HepG2 (cell line): ENCODE measurements around the gene CDH2. TPM values are rescaled to one million over a fixed set of nuclear protein-coding genes. Genes with fewer than 3 reads are reported as not detected.

Experiments
- ELF4 ChIP-seq: sonication (generic); formaldehyde crosslinking; IDR thresholded peaks from 2 replicates; pipeline ENCODE4 v1.5.0; 2020; ENCODE audit warnings: missing genetic modification reagents, mild to moderate bottlenecking, moderate library complexity, borderline replicate concordance
- GABPB1 ChIP-seq: IDR thresholded peaks from 2 replicates; pipeline ENCODE4 v1.6.1; 2016; ENCODE audit warnings: mild to moderate bottlenecking, missing genetic modification reagents, moderate library complexity, missing compliant biosample characterization
- HES4 ChIP-seq: sonication (generic); formaldehyde crosslinking; IDR thresholded peaks from 2 replicates; pipeline ENCODE4 v1.9.0; 2021; ENCODE audit warnings: mild to moderate bottlenecking, missing genetic modification reagents, borderline replicate concordance
- HMGA1 ChIP-seq: sonication (generic); formaldehyde crosslinking; conservative IDR thresholded peaks from 2 replicates; pipeline ENCODE4 v1.4.0; 2020; ENCODE audit warnings: missing genetic modification reagents
- MEF2D ChIP-seq: sonication (generic); formaldehyde crosslinking; IDR thresholded peaks from 2 replicates; pipeline ENCODE4 v1.5.1; 2020; ENCODE audit warnings: mild to moderate bottlenecking, missing genetic modification reagents
- NR1H2 ChIP-seq: sonication (generic); formaldehyde crosslinking; IDR thresholded peaks from 2 replicates; pipeline ENCODE4 v1.8.1; 2022; ENCODE audit warnings: low read depth, missing genetic modification reagents, borderline replicate concordance
- SOX5 ChIP-seq: IDR thresholded peaks from 2 replicates; pipeline ENCODE4 v1.6.1; 2016; ENCODE audit warnings: borderline replicate concordance
- ZBTB43 ChIP-seq: sonication (generic); formaldehyde crosslinking; conservative IDR thresholded peaks from 2 replicates; pipeline ENCODE4 v1.4.0; 2020; ENCODE audit warnings: missing genetic modification reagents
- ZMAT3 ChIP-seq: sonication (generic); formaldehyde crosslinking; conservative IDR thresholded peaks from 2 replicates; pipeline ENCODE4 v1.7.0; 2021; ENCODE audit warnings: missing genetic modification reagents
- ZNF136 ChIP-seq: sonication (generic); formaldehyde crosslinking; IDR thresholded peaks from 2 replicates; pipeline ENCODE4 v1.8.1; 2022; ENCODE audit warnings: low read depth, mild to moderate bottlenecking, moderate library complexity, missing genetic modification reagents
- ZNF414 ChIP-seq: sonication (generic); formaldehyde crosslinking; IDR thresholded peaks from 2 replicates; pipeline ENCODE4 v1.5.0; 2020; ENCODE audit warnings: missing genetic modification reagents
- ZNF580 ChIP-seq: IDR thresholded peaks from 2 replicates; pipeline ENCODE4 v1.6.1; 2016; ENCODE audit warnings: low read depth, borderline replicate concordance
- polyA plus RNA-seq, 8 experiments: library from polyadenylated mRNA; depleted of rRNA in 3 of 8; stranded (reverse) in 7 of 8; unstranded in 1 of 8; fragments of >200 nt; fragmentation: Illumina TruSeq in 4 of 8; extraction: Trizol in 4 of 8; gene quantifications; 2 replicates each; pipeline versions ENCODE4 v1.2.1 to v1.2.3, GENCODE V29; 2011 to 2016; ENCODE audit warnings: low read depth in 4 of 8, missing spikeins in 1 of 8, mixed read lengths in 1 of 8; ENCODE audit not compliant: insufficient read depth in 1 of 8
- total RNA-seq, 5 experiments: library from RNA; depleted of rRNA; stranded (reverse); fragments of >200 nt; fragmentation: Illumina TruSeq; extraction: Trizol; gene quantifications; 2 replicates each; pipeline ENCODE4 v1.2.3, GENCODE V29; 2016; ENCODE audit warnings: low read depth in 1 of 5
- TF ChIP-seq, protein P1 (sequence below): IDR thresholded peaks from 2 replicates; pipeline ENCODE4 v1.6.1; 2016; ENCODE audit warnings: control low read depth
- TF ChIP-seq, protein P2 (sequence below): sonication (generic); formaldehyde crosslinking; IDR thresholded peaks from 2 replicates; pipeline ENCODE4 v1.5.0; 2020; ENCODE audit warnings: mild to moderate bottlenecking, missing genetic modification reagents, borderline replicate concordance
- TF ChIP-seq, protein P3 (sequence below): sonication (generic); formaldehyde crosslinking; IDR thresholded peaks from 2 replicates; pipeline ENCODE4 v1.9.0; 2021; ENCODE audit warnings: missing genetic modification reagents, mild to moderate bottlenecking, borderline replicate concordance

Gene CDH2
- total and polyA plus RNA-seq, 2 of the 13 experiments (the other 11 are each of a cell fraction or from before 2014, with no cell fraction given): 18.6 to 36.1 TPM

- TF ChIP-seq, protein P1, sequence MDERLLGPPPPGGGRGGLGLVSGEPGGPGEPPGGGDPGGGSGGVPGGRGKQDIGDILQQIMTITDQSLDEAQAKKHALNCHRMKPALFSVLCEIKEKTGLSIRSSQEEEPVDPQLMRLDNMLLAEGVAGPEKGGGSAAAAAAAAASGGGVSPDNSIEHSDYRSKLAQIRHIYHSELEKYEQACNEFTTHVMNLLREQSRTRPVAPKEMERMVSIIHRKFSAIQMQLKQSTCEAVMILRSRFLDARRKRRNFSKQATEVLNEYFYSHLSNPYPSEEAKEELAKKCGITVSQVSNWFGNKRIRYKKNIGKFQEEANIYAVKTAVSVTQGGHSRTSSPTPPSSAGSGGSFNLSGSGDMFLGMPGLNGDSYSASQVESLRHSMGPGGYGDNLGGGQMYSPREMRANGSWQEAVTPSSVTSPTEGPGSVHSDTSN: no peak
- TF ChIP-seq ELF4 (CRISPR knock-in tag) (no peak), MEF2D (CRISPR knock-in tag) (no peak), ZNF414 (CRISPR knock-in tag) (no peak), GABPB1 (CRISPR knock-in tag) (0 out of 2 replicates have a peak, but pooled peaks have one; percentile 4), ZNF580 (CRISPR knock-in tag) (no peak), ZMAT3 (CRISPR knock-in tag) (no peak), SOX5 (CRISPR knock-in tag) (0 out of 2 replicates have a peak, but pooled peaks have one; percentile 33), HMGA1 (CRISPR knock-in tag) (no peak), HES4 (CRISPR knock-in tag) (no peak), ZBTB43 (CRISPR knock-in tag) (no peak), NR1H2 (CRISPR knock-in tag) (no peak), ZNF136 (CRISPR knock-in tag) (no peak)
- TF ChIP-seq, protein P2, sequence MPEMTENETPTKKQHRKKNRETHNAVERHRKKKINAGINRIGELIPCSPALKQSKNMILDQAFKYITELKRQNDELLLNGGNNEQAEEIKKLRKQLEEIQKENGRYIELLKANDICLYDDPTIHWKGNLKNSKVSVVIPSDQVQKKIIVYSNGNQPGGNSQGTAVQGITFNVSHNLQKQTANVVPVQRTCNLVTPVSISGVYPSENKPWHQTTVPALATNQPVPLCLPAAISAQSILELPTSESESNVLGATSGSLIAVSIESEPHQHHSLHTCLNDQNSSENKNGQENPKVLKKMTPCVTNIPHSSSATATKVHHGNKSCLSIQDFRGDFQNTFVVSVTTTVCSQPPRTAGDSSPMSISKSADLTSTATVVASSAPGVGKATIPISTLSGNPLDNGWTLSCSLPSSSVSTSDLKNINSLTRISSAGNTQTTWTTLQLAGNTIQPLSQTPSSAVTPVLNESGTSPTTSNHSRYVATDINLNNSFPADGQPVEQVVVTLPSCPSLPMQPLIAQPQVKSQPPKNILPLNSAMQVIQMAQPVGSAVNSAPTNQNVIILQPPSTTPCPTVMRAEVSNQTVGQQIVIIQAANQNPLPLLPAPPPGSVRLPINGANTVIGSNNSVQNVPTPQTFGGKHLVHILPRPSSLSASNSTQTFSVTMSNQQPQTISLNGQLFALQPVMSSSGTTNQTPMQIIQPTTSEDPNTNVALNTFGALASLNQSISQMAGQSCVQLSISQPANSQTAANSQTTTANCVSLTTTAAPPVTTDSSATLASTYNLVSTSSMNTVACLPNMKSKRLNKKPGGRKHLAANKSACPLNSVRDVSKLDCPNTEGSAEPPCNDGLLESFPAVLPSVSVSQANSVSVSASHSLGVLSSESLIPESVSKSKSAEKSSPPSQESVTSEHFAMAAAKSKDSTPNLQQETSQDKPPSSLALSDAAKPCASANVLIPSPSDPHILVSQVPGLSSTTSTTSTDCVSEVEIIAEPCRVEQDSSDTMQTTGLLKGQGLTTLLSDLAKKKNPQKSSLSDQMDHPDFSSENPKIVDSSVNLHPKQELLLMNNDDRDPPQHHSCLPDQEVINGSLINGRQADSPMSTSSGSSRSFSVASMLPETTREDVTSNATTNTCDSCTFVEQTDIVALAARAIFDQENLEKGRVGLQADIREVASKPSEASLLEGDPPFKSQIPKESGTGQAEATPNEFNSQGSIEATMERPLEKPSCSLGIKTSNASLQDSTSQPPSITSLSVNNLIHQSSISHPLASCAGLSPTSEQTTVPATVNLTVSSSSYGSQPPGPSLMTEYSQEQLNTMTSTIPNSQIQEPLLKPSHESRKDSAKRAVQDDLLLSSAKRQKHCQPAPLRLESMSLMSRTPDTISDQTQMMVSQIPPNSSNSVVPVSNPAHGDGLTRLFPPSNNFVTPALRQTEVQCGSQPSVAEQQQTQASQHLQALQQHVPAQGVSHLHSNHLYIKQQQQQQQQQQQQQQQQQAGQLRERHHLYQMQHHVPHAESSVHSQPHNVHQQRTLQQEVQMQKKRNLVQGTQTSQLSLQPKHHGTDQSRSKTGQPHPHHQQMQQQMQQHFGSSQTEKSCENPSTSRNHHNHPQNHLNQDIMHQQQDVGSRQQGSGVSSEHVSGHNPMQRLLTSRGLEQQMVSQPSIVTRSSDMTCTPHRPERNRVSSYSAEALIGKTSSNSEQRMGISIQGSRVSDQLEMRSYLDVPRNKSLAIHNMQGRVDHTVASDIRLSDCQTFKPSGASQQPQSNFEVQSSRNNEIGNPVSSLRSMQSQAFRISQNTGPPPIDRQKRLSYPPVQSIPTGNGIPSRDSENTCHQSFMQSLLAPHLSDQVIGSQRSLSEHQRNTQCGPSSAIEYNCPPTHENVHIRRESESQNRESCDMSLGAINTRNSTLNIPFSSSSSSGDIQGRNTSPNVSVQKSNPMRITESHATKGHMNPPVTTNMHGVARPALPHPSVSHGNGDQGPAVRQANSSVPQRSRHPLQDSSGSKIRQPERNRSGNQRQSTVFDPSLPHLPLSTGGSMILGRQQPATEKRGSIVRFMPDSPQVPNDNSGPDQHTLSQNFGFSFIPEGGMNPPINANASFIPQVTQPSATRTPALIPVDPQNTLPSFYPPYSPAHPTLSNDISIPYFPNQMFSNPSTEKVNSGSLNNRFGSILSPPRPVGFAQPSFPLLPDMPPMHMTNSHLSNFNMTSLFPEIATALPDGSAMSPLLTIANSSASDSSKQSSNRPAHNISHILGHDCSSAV (CRISPR knock-in tag): no peak
- TF ChIP-seq, protein P3, sequence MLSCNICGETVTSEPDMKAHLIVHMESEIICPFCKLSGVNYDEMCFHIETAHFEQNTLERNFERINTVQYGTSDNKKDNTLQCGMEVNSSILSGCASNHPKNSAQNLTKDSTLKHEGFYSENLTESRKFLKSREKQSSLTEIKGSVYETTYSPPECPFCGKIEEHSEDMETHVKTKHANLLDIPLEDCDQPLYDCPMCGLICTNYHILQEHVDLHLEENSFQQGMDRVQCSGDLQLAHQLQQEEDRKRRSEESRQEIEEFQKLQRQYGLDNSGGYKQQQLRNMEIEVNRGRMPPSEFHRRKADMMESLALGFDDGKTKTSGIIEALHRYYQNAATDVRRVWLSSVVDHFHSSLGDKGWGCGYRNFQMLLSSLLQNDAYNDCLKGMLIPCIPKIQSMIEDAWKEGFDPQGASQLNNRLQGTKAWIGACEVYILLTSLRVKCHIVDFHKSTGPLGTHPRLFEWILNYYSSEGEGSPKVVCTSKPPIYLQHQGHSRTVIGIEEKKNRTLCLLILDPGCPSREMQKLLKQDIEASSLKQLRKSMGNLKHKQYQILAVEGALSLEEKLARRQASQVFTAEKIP (CRISPR knock-in tag): no peak
Measured at GRCh38 chr18:28177828-28178635, 1.1 kb upstream of the CDH2 start (continued).
